HG03139 (cell line): Measurements from ENCODE around the gene BICDL1.

Experiments
- ATAC-seq: cut with Tn5 transposase; IDR thresholded peaks from one replicate; pipeline ENCODE4 v1.9.1; 2021; ENCODE audit not compliant: unreplicated experiment

BICDL1 gene

DNA sequence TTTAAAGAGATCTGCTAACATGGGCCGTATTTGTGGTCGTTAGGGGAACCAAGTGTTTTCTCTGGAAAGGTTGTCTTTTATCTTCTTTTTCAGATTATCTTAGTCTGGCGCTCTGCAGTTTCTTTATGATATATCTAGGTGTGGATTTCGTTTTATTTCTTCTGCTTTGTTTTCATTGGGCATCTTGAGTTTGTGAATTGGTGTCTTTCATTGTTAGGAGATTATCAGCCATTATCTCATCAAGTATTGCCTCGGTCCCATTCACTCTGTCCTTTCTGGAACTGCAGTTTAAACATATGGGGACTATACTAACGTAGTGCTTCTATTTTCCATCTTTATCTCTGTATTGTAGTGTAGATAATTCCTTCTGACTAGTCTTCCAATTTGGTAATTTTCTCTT lies 60.4 kb downstream of the BICDL1 start:
- ATAC-seq, result no peak

DNA sequence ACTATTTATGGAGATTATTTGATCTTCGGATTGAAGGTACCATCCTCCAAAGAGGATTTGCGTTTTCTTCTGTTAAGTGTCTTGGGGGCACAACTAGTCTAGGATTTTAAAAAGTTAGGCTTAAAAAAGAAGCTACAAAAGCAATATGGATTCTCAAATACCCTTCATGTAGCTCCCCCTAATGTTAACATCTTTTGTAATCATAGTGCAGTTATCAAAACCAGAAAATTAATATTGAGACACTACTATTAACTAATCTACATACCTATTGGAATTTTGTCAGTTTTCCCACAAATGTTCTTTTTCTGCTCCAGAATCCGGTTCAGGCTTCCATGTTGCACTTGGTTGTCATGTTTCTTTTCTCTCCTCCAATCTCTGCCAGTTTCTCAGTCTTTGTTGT lies 62.5 kb downstream of the BICDL1 start:
- no peak for ATAC-seq

DNA sequence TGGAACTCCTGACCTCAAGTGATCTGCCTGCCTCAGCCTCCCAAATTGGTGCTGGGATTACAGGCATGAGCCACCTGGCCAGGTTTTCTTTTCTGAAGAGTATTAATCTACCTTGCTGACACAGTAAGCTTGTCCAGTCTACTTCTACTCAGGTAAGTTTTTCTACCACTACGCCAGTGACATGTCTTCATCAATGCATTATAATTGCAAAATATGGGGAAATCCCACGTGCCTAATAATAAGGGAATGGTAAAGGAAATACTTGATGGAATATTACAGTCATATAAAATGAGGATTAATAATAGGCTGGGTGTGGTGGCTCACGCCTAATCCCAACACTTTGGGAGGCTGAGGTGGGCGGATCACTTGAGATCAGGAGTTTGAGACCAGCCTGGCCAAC lies 65.3 kb downstream of the BICDL1 start:
- no peak for ATAC-seq

- no peak for ATAC-seq
Measured at GRCh38 chr12:120055231-120056000, 66.4 kb downstream of the BICDL1 start.

DNA sequence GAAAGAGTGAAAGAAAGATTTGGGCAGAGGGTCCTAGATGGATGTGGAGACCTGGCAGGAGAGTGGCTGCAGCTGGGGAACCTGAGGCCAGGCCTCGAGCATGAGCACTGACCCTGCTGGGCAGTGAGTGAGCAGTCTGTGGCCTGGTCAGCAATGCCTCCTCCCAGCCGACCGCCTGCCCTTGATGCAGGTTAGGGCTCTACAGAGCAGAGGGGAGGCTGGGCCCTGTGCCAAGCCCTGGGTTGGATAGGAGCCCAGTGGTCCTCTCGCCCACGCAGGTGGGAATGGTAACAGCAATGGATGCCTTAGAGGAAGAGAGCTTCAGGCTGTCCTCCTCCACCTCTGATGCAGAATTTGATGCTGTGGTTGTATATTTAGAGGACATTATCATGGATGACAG lies 67.7 kb downstream of the BICDL1 start:
- no peak for ATAC-seq

GRCh38 chr12:120060196-120060595 lies 71.2 kb downstream of the BICDL1 start:
- no peak for ATAC-seq

- no peak for ATAC-seq
Measured at GRCh38 chr12:120060717-120061116, 71.7 kb downstream of the BICDL1 start.

DNA sequence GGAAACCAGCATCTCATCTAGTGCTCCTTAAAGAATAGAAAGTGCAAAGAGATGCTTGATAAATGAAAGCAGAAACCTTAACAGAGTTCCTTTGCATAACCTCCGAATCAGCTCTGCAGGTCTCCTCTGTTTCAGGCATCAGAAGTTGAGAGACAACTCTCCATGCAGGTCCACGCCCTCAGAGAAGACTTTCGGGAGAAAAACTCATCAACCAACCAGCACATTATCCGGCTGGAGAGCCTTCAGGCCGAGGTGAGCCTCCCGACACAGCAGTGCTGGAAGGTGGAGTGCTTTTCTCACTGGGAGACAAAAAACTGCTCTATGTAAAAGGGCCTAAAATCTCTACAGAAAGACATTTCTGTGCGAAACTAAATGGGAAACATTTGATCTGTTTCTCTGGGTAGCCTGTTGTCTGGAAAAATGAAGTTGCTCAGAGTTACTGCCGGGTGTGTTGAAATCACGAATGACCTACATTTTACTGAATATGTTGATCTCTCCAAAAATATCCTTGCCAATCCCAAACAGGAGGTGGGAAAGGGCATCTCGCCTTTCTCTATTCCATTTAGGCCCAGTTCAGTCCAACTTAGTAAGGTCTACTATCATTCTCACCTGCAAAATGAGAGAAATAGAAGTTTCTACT lies 72.7 kb downstream of the BICDL1 start:
- ATAC-seq, result no peak

DNA sequence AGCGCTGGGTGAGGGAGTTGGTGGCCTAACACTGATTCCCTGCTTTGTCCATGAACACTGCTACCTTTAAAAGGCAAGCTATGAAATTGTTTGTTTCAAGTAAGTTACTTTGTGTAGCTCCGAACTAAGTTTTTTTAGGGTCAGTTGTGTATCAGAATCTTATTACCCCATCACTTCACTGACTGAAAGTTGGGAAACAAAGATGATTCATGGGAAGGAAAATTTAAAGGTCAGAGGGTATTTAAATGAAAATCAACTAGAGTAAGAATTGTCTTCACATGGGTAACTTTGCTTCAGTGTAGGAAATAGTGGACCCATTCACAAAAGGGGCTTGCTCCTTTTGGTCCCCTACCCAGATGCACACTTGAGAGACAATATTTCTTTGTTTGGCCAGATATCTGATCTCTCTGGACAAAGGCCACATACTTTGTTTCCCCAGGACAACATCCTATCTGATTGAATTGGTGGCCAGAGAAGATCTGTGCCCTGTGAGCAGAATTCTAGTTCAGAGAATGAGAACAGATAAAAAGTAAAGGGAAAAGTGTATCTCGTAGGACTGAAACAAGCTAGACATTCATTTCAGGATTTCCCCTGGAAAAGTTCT lies 74.0 kb downstream of the BICDL1 start:
- no peak for ATAC-seq

GRCh38 chr12:120064054-120064940 lies 75.3 kb downstream of the BICDL1 start:
- no peak for ATAC-seq

DNA sequence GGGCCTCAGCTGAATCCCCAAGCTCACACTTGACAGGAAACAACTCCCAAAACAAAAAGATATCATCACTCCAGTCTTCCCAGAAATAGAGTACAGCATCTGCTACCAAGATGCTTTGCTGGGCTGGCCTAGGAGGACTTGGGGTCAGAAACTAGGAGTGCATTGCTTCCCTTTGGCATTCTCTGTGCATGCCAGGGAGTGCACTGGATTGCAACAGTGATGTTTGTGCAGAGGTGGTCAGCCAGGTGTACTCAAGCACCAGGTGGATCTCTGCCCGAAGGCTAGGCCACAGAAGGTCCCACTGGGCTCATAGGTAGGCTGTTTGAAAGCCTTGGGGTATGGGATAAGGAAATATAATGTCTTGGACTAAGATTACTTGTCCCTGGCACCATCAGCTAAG lies 76.4 kb downstream of the BICDL1 start:
- no peak for ATAC-seq

DNA sequence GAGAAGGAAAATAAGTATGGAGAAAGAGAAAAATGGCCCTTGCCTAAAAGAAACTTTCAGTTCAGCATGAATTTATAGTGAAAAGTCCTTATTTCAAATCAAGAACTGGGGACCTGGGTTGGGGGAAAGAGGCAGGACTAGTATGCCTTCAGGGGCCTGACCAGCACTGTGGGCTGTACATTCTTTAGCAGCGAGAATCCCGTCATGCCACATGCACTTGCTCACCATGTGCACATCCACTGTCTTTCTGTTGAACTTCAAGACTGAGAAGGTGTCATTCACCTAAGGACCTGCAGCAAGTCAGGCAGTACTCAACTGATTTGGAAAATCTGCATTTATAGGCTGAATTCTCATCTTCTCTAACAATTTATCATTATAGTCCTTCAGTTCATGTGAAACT lies 77.3 kb downstream of the BICDL1 start:
- no peak for ATAC-seq

GRCh38 chr12:120067084-120067869 lies 78.2 kb downstream of the BICDL1 start:
- no peak for ATAC-seq

DNA sequence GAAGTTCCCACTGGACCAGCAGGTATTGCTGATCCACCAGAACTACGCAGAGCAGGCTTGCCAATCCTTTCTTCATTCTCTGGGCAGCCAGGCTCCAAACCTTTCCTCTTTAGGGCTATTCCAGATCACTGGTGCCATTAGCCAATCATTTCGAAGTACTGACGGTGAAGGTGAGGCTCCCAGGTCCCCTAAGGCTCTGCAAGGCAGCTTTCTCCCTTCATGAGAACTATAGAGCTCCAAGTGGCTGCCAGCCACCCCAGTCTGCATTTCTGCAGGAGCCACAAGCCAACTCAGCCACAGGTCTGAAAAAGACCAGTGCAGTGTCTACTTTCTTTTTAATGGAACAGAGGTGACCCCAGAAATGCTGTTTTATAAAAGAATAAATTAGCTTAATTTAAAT lies 78.9 kb downstream of the BICDL1 start:
- ATAC-seq, result no peak

DNA sequence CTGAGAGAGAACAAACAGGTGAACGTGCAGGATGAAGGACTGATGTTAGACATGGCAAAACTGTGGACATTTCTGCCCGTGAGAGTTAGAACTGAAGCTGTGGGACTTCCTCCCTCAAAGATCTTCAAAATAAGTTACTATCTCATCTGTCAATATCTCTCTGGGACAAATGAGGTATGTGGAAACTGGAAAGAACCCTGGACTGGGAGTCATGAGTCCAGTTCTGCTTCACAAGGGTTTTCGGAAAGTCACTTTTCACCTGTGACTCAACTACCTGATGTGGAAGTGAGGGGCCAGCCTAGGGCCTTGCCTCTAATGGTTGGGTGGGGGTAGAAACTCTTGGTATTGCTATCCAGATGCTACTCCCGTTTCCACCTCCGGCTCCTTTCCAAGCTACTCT lies 80.2 kb downstream of the BICDL1 start:
- ATAC-seq, result no peak

GRCh38 chr12:120071493-120072020 lies 82.5 kb downstream of the BICDL1 start:
- no peak for ATAC-seq

DNA sequence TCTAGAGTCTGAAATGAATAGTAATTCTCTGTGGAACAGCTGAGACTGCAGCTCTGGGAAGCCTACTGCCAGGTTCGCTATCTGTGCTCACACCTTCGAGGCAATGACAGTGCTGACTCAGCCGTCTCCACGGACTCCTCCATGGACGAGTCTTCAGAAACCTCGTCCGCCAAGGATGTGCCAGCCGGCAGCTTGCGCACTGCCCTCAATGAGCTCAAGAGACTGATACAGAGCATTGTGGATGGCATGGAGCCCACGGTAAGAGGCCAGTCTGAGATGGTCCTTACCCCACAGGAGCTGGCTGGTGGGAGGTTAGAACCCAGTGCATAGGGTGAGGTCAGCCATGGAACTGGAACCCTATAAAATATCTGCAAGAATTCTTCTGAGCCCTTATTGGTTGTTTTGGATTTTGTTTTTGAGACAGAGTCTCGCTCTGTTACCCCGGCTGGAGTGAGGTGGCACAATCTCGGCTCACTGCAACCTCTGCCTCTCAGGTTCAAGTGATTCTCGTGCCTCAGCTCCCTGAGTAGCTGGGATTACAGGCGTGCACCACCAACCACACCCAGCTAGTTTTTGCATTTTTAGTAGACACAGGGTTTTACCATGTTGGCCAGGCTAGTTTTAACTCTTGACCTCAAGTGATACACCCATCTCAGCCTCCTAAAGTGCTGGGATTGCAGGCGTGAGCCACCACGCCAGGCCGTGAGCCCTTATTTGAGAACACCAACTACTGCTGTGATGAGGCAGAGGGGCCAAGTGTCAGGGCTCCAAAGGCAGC lies 83.6 kb downstream of the BICDL1 start:
- ATAC-seq, result no peak

DNA sequence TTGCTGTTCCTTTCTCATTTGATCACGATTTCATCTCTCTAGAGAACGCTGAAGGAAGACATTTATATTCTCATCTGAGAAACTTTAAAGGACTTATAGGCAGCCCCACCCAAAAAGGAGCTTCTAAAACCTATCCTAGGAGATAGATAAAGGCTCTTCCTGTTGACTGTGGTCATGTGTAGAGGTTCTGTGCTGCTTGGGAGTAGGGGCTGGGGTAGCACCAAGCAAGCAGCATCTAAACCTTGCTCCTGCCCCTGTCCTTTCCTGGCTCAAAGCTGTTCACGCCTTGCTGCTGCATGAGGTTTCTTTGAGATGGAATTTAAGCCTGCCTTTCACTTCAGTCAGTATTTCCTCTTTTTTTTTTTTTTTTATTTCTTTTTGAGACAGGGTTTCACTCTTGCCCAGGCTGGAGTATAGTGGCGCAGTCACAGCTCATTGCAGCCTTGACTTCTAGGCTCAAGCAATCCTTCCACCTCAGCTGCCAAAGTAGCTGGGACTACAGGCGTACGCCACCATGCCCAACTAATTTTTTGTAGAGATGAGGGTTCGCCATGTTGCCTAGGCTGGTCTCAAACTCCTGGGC lies 86.1 kb downstream of the BICDL1 start:
- no peak for ATAC-seq

- ATAC-seq, result no peak
Measured at GRCh38 chr12:120076651-120077050, 87.6 kb downstream of the BICDL1 start.
